BLaER1 treated with 17β-estradiol and CSF1 and Interleukin-3, amounts not matched to agents 10 nM and 100 nM (cell line): Measurements from ENCODE around the gene FGF21.
"Not testable (repeated sequence)": the region's sequence is repeated elsewhere in the genome, so short reads cannot be mapped to it uniquely, and the experiment has no call there.

Experiments used
- H3K27ac ChIP-seq, 11 experiments: shearing (Covaris generic); formaldehyde crosslinking; 2 replicates each; pipeline ENCODE4 v1.8.1; 2022
- H3K27me3 ChIP-seq, 11 experiments: shearing (Covaris generic); formaldehyde crosslinking; 2 replicates each; pipeline ENCODE4 v1.8.1; 2022
- H3K36me3 ChIP-seq, 11 experiments: shearing (Covaris generic); formaldehyde crosslinking; 2 replicates each; pipeline ENCODE4 v1.8.1; 2022
- H3K4me1 ChIP-seq, 10 experiments: shearing (Covaris generic); formaldehyde crosslinking; 2 replicates each; pipeline ENCODE4 v1.8.1; 2022
- H3K4me2 ChIP-seq, 11 experiments: shearing (Covaris generic); formaldehyde crosslinking; 2 replicates each; pipeline ENCODE4 v1.8.1; 2022
- H3K4me3 ChIP-seq, 10 experiments: shearing (Covaris generic); formaldehyde crosslinking; 2 replicates each; pipeline ENCODE4 v1.8.1; 2022
- H3K9ac ChIP-seq, 11 experiments: shearing (Covaris generic); formaldehyde crosslinking; 2 replicates each; pipeline ENCODE4 v1.8.1; 2022
- H3K9me3 ChIP-seq, 11 experiments: shearing (Covaris generic); formaldehyde crosslinking; replicated peaks in 1 of 11; 2 replicates each; pipeline ENCODE4 v1.8.1; 2022
- H4K20me1 ChIP-seq, 11 experiments: shearing (Covaris generic); formaldehyde crosslinking; 2 replicates each; pipeline ENCODE4 v1.8.1; 2022
- Cebpa-rat ChIP-seq, 11 experiments: shearing (Covaris generic); IDR thresholded peaks; 2 replicates each; pipeline ENCODE4 v1.8.1; 2022

The FGF21 gene

GRCh38 chr19:48716562-48717291 lies 38.6 kb upstream of the FGF21 start:
- Histone ChIP-seq H3K4me2 (no peak overlapping the region), H3K27ac (no peak overlapping the region), H3K4me1 (peaks cover 30 to 58% (median 50%) of the 10 kb centered on the region in 10 experiments), H3K9me3 (no peaks in the 10 kb centered on the region), H3K9ac (no peak overlapping the region), H4K20me1 (no peaks in the 10 kb centered on the region), H3K36me3 (peaks cover 0 to 6% (median 1%) of the 10 kb centered on the region in 11 experiments; a peak in 9 of 22 replicates), H3K4me3 (no peak overlapping the region), H3K27me3 (no peaks in the 10 kb centered on the region)
- no peak for TF ChIP-seq Cebpa-rat (IDR thresholded peaks at IDR 0.05)

GRCh38 chr19:48718106-48718505 lies 37.2 kb upstream of the FGF21 start:
- peaks cover 23 to 52% (median 44%) of the 10 kb centered on the region in 10 experiments for H3K4me1 ChIP-seq
- not testable (repeated sequence) for H3K27me3 ChIP-seq, H3K9me3 ChIP-seq, H3K27ac ChIP-seq, H4K20me1 ChIP-seq, H3K4me3 ChIP-seq, H3K4me2 ChIP-seq, H3K9ac ChIP-seq
- peaks cover 0 to 19% (median 15%) of the 10 kb centered on the region in 11 experiments; a peak in 13 of 22 replicates for H3K36me3 ChIP-seq

GRCh38 chr19:48718711-48719231 lies 36.6 kb upstream of the FGF21 start:
- H3K36me3 ChIP-seq = peaks cover 0 to 25% (median 19%) of the 10 kb centered on the region in 11 experiments; a peak in 13 of 22 replicates
- peaks cover 18 to 47% (median 38%) of the 10 kb centered on the region in 10 experiments for H3K4me1 ChIP-seq
- no peak for TF ChIP-seq Cebpa-rat (IDR thresholded peaks at IDR 0.05)
- peak overlapping the region in 2 of 11 experiments; percentile 16 to 82; a peak in 2 of 22 replicates for H3K9ac ChIP-seq
- no peaks in the 10 kb centered on the region for H3K27me3 ChIP-seq
- no peaks in the 10 kb centered on the region for H4K20me1 ChIP-seq
- peak overlapping the region in 5 of 11 experiments; percentile 65 to 93 (median 79); a peak in 6 of 22 replicates for H3K4me2 ChIP-seq
- no peaks in the 10 kb centered on the region for H3K9me3 ChIP-seq
- H3K4me3 ChIP-seq = no peak overlapping the region
- peak overlapping the region in 2 of 11 experiments; percentile 16 to 72; a peak in 3 of 22 replicates for H3K27ac ChIP-seq

GRCh38 chr19:48719263-48720171 lies 35.8 kb upstream of the FGF21 start, which contains the start of gene MAMSTR:
Gene MAMSTR, minus strand, starts transcription at chr19:48719725. Its CDS starts 694 bp downstream, at chr19:48719031.
- H4K20me1 ChIP-seq = no peaks in the 10 kb centered on the region
- H3K36me3 ChIP-seq = peaks cover 0 to 33% (median 24%) of the 10 kb centered on the region in 11 experiments; a peak in 14 of 22 replicates
- H3K4me1 ChIP-seq = peaks cover 21 to 54% (median 42%) of the 10 kb centered on the region in 10 experiments
- H3K4me3 ChIP-seq = peak within 1 kb of the TSS; percentile 47 to 72 (median 59); a peak in 19 of 20 replicates
- H3K27me3 ChIP-seq = no peaks in the 10 kb centered on the region
- H3K27ac ChIP-seq = peak within 1 kb of the TSS; percentile 14 to 90 (median 81); a peak in 20 of 22 replicates
- peak within 1 kb of the TSS; percentile 65 to 93 (median 79) for H3K4me2 ChIP-seq
- TF ChIP-seq Cebpa-rat (IDR thresholded peaks at IDR 0.05) = no peak
- peak within 1 kb of the TSS in 9 of 11 experiments; percentile 70 to 85 (median 80); a peak in 18 of 22 replicates for H3K9ac ChIP-seq
- H3K9me3 ChIP-seq = no peaks in the 10 kb centered on the region

- H3K4me2 ChIP-seq = peak overlapping the region; percentile 65 to 93 (median 79)
- H3K4me3 ChIP-seq = peak overlapping the region; percentile 47 to 72 (median 59); a peak in 19 of 20 replicates
- TF ChIP-seq Cebpa-rat (IDR thresholded peaks at IDR 0.05) = no peak
- H3K9ac ChIP-seq = peak overlapping the region in 9 of 11 experiments; percentile 70 to 85 (median 80); a peak in 17 of 22 replicates
- peaks cover 21 to 53% (median 41%) of the 10 kb centered on the region in 10 experiments for H3K4me1 ChIP-seq
- peak overlapping the region; percentile 14 to 90 (median 81); a peak in 19 of 22 replicates for H3K27ac ChIP-seq
- H4K20me1 ChIP-seq = no peaks in the 10 kb centered on the region
- peaks cover 0 to 35% (median 26%) of the 10 kb centered on the region in 11 experiments; a peak in 14 of 22 replicates for H3K36me3 ChIP-seq
- H3K27me3 ChIP-seq = no peaks in the 10 kb centered on the region
- peaks cover 0 to 3% (median 0%) of the 10 kb centered on the region in 11 experiments; a peak in 1 of 22 replicates for H3K9me3 ChIP-seq
Observed at GRCh38 chr19:48720251-48720612, 35.1 kb upstream of the FGF21 start.

GRCh38 chr19:48720613-48721296 lies 34.6 kb upstream of the FGF21 start:
- peak overlapping the region; percentile 23 to 85 (median 79); a peak in 21 of 22 replicates for H3K9ac ChIP-seq
- peak overlapping the region; percentile 47 to 72 (median 59) for H3K4me3 ChIP-seq
- H3K36me3 ChIP-seq = peaks cover 0 to 36% (median 26%) of the 10 kb centered on the region in 11 experiments; a peak in 14 of 22 replicates
- no peaks in the 10 kb centered on the region for H3K27me3 ChIP-seq
- H3K4me2 ChIP-seq = peak overlapping the region; percentile 65 to 93 (median 79)
- H3K9me3 ChIP-seq = peaks cover 0 to 8% (median under 1%) of the 10 kb centered on the region in 11 experiments; a peak in 16 of 22 replicates
- peak overlapping the region; percentile 14 to 90 (median 81); a peak in 21 of 22 replicates for H3K27ac ChIP-seq
- no peak for TF ChIP-seq Cebpa-rat (IDR thresholded peaks at IDR 0.05)
- peaks cover 21 to 53% (median 41%) of the 10 kb centered on the region in 10 experiments for H3K4me1 ChIP-seq
- H4K20me1 ChIP-seq = no peaks in the 10 kb centered on the region

- no peak overlapping the region for H3K9ac ChIP-seq
- H3K36me3 ChIP-seq = peaks cover 0 to 51% (median 39%) of the 10 kb centered on the region in 11 experiments; a peak in 19 of 22 replicates
- no peak overlapping the region for H3K4me2 ChIP-seq
- TF ChIP-seq Cebpa-rat (IDR thresholded peaks at IDR 0.05) = no peak
- H3K4me3 ChIP-seq = no peak overlapping the region
- no peaks in the 10 kb centered on the region for H4K20me1 ChIP-seq
- H3K4me1 ChIP-seq = peaks cover 33 to 61% (median 55%) of the 10 kb centered on the region in 10 experiments
- no peaks in the 10 kb centered on the region for H3K27me3 ChIP-seq
- H3K27ac ChIP-seq = no peak overlapping the region
- H3K9me3 ChIP-seq = peaks cover 14 to 23% (median 16%) of the 10 kb centered on the region in 11 experiments; a peak in 21 of 22 replicates
Observed at GRCh38 chr19:48722196-48722708, 33.1 kb upstream of the FGF21 start.
